Medulla oblongata (tissue), 1 donor: ENCODE measurements around the gene INTS14.
A peak's percentile ranks its signal among the peaks of the same experiment; 100 is the strongest.

Experiments used
- DNase-seq: peaks from one replicate; pipeline ENCODE4 v3.0.0-alpha.2; 2015; ENCODE audit errors: extremely low spot score

INTS14 gene

DNA sequence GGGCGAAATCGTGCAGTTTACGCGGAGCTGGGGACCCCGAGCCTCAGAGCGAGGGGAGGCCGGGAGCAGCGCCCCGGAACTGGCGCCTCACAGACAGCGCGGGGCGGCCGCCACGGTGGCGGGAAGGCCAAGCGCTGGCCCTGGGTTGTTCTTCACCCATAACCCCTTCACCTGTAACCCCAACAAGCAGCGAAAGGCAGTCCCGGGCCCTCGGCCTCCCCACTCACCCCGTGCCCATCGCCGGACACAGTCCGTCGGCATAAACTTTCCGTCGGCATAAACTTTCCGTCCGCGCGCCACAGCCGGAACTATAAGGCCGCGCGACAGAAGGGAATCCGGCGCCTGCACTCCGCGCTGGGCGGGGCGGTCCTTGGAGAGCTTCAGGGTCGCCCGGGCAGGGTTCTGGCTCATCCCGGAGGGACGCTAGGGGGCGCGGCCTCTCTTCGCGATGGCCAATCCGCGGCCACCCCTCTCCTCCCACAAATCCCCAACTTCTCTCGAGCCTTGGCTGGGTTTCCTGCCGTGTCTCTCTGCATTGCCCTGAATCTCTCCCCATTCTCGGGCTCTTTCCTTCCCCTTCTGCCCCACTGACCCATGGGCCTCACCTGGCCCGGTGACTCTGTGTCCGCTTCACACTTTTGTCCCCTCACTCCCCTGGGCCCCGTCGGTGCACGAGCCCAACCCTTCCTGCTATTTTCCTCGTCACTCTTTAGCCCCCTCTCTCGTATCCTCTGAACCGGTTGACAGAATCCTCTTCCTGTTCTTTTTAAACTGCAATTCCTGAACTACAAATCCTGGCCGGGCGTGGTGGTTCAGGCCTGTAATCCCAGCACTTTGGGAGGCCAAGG lies at the start of gene INTS14:
INTS14 (minus strand) TSS at position 261 of the 848 bp plus-strand sequence. CDS start 3,751 bp downstream, outside the sequence.
- peak; percentile 98 for DNase-seq

DNA sequence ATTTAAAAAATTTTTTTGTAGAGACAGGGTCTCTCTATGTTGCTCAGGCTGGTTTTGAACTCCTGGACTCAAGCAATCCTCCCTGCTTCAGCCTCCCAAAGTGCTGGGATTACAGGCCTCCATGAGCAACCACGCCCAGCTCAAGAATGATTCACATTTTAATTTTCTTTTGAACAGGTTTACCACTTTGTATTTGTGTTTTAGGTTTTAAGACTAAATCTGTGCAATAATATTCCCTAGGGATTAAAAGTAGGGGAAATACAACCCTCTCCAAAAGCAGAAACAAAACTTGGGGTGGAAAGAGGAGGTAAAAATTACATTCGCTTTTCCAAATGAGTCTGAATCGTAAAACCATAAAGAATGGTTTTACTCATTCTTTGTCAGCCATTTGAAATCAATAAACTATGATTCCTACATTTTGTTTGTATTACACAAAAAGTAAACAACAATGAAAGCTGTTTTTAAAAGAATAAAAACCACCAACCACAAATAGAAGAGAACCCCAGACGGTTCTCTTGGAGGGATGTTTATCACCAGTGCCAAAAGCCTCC lies 48.6 kb upstream of the INTS14 start:
- DNase-seq = no peak

DNA sequence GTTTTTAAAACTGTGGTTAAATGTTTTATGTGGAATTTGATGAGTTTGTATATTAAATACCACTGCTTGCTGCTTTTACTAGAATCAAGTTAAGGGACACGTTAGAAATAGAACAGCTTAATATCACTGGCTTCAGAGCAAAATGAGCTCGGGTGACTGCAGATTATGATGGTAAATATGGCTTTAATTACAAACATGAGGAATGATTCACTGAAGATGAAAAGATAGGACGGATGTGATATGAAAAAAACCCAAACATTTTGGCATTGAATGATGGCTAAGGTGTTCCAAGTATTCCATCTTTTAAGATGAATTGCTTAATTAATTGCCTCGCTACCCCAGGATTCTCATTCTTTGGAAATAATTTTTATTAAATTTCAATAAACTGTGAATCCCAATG lies 44.5 kb upstream of the INTS14 start:
- no peak for DNase-seq

DNA sequence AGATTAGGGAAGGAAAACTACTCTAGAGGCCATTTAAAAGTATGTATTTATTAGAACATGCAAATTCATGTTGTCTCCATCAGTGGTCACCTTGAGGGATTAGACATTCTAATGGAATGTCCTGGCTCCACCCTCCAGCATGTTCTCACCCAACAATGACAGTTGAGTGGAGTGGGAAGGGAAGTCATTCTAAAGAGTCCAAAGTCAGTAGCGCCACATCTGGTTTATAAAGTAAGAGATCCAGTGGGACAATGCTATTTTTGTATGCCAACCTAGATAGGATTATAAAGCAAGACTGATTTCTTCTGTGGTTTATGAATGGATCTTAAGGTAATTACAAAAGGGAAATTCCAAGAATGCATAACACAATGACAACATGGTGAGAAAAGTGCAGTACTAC lies 44.1 kb upstream of the INTS14 start:
- DNase-seq = no peak

DNA sequence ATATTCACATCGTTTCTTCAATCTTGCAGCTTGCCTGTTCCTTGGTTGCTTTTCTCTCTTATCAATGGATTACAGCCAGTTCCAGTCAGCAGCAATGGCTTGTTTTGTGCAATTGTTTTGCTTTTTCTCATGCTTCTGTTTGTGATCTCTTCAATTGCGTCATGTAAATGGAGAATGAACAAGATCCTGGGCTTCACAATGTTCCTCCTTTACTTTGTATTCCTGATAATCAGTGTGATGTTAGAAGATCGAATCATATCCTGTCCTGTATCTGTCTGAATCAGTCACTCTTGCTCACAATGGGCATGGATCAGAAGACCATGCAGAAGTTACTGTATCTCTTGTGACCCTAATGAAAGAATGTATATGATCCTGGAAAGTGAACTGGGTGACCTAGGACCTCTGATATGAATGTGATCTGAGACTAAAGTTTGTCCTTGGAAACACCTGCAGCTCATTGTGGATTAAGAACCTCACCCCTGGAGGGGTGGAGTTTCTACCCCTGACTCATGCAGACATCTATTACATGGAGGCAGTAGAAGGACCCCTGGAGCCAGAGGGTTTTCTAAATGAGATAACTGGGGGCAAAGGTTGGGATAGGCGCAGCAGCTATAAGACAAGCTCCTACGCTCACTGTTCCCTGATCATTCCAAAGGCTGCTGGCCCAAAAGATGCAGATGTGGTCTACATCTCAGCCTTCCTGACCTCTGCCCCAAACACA lies 43.0 kb upstream of the INTS14 start:
- DNase-seq = no peak

DNA sequence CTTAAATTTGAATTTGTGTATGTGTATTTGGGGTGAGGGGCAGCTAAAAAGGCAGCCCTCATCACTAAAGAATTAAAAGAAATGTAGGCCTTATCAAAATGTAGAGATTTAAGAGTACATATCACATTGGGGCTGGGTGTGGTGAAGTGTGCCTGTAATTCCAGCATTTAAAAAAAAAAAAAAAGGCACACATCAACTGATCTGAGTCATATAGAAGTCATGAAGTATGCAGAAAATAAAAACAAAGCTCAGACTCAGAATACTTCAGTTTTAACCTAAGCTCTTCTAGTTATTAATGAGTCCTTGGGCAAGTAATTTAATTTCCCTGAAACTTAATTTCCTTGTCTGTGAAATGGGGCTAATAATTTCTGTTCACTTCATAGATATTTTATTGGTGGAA lies 42.4 kb upstream of the INTS14 start:
- no peak for DNase-seq

DNA sequence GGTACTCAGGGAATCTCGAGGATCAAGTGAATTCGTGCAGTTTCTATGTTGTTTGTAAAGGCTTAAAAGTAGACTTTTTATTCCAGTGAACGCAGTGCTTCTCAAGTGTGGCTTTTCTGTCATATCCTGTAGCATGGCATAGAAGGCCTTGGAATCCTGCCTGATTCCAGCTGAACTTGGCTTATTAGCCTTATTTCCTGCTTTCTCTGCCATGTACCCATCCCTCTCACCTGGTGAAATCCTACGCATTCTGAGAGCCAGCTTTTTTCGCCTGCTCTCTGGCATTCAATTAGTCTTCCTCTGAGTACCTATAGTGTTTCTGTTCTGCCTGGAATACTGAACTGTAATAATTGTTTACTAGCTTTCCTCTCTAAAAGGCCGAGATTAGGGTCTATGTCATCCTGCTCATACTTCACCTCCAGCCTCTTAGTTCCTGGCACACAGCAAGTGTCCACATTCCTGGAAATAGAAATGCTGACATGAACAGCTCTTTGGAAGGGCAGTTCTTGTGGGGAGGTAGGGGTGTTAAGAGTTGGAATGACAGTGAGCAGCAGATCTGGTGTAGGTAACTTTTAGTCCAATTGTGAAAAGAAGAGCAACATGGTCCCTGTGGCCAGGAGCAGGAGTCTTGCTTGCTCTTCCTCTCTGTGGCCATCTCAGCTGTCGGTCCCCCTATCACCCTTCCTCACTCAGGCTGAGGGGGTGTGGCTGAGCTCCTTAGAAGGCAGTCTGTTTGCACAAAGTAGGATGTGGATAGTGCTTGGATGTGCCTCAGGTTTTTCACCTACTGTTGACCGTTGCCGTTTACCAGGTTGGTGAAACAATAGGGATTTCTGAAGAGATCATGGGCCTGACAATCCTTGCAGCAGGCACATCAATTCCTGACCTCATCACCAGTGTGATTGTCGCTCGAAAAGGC lies 41.2 kb upstream of the INTS14 start:
- DNase-seq = no peak

DNA sequence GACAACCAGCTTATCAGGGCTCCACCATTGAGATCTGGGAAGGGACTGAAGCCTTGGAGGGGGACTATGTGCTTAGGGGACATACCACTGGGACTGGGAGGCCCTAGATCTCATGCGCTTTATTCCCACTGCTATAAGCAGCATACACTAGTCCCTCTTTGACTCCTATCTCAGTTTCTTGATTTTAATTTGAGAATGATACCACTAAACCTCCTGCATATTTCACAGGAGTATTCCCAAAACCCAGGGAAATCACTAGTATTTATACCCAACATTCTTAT lies 40.1 kb upstream of the INTS14 start:
- no peak for DNase-seq

DNA sequence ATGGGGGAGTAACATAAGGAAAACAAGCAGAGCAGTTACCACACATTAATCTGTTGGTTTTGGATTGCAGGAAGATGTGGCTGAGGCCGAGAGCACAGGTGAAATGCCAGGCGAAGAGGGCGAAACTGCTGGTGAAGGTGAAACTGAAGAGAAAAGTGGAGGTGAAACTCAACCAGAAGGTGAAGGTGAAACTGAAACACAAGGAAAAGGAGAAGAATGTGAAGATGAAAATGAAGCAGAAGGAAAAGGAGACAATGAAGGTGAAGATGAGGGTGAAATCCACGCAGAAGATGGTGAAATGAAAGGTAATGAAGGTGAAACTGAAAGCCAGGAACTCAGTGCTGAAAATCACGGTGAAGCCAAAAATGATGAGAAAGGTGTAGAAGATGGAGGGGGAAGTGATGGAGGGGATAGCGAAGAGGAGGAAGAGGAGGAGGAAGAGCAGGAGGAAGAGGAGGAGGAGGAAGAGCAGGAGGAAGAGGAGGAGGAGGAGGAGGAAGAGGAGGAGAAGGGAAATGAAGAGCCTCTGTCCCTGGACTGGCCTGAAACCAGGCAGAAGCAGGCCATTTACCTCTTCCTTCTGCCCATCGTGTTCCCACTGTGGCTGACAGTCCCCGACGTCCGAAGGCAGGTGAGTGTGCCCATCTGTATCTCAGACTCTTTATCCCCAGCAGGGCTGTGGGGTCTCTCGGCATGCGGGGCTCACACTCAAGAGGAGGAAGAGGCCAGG lies 39.5 kb upstream of the INTS14 start:
- DNase-seq = no peak

DNA sequence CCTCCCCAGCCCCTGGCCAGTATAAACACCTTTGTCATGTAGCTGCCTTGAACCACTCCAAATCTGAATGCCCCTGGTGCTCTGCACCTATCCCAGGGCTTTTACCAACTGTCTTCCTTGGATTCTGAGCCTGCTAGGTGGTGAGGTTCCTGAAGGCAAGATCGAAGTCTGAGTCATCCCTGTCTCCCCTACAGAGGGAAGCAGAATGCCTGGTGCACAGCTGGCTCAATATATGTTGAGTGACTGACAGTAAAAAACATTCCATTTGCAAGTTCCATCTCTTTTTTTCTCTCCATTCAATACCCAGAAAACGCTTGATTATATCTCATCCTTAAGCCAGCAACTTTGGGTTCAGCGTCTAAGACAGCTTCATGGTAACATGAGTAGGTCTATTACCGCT lies 35.6 kb upstream of the INTS14 start:
- no peak for DNase-seq

DNA sequence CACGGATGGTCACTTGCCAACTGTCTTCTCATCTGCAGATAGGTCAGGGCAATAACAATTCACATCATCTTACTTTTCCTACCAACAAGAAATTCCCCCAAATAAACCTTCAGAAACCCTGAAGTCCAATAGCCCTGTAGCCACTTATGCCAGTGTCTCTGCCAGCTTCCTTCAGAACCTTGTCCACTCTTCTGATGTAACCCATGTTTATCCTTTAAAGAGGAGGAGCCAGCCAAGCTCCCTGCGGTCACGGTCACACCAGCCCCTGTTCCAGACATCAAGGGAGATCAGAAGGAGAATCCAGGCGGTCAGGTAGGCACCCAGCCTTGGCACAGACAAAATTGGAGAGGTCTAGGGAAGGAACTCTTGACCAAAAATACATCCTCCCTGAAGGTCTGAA lies 34.5 kb upstream of the INTS14 start:
- DNase-seq = no peak

DNA sequence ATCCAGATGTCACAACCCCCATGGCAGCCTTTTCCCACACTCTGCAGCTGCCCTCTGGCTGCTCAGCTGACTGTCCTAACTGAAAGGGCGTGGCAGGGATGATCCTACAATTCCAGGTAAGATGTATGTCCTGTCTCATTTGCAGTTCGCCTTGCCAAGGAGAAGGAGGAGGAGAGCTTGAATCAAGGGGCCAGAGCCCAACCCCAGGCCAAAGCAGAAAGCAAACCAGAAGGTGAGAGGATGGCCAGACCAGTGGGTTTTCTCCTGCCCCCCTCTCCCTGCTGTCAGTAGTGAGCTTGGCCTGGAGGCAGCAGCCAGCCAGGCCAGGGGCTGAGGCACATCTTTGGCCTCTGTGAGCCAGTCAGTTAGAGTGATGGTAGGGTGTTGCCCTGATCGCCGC lies 33.4 kb upstream of the INTS14 start:
- DNase-seq = no peak

DNA sequence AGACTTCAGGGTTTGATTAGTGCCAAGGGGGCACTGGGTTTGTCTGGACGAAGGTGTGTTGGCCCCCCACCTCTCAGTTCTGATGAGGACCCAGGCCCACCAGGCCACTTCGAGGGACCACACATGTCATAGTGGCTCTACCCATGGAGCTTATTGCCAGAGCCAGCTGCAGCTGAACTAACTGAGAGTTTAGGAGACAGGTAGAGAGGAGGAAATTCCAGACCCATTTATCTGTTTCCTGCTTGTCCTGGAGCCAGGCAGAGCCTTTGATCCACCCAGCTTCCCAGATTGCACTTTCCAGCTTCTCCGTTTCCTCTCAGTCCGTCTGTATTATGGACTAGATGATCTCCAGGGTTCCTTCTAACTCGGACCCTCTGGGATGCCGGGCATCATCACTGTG lies 31.7 kb upstream of the INTS14 start:
- DNase-seq = no peak

DNA sequence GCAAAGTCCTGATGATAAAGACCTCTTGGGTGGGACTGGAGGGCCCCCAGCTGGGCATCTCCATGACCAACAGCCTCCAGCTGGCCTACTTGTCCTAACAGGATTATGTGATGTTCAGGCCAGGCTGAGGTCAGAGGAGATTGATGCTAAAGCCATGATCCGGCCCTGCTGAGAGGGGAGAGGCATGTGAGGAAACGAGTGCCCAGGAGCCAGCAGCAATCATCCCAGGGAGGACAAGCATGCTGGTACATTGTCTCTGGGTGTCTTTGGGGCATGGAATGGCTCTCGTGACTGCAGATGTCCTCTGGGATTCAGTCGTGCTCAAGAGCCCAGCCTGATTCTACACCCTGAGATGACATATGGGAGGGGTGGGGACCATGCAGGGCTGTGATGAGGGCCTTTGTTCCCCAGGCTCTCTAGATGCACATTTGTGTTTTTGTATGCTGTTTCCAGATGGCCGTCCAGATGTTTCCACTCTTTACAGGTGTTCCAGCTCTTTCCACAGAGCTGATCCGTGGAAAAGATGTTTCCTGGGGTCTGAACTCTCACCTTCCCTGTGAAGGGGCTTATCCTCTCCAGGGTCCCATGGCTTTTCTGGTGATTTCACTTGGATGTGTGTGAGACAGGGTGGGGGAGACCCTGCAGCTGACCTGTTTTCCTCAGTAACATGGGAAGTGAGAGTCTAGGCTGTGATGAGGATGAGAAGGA lies 31.0 kb upstream of the INTS14 start:
- no peak for DNase-seq

DNA sequence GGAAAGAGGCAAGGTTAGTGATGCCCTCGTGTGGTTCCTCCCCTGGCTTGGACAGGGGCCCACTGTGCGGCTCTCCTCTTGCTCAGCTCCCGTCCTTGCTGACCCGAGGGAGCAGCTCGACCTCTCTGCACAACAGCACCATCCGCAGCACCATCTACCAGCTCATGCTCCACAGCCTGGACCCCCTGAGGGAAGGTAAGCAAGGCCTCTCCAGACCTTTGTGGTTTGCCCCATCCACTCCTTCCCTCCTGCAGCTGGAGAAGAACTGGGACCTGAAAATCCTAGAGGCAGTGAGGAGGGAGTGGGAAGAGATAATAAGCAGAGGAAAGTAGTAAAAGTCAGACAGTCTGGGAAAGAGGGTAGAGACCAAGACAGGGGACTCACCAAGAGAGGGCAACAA lies 28.6 kb upstream of the INTS14 start:
- no peak for DNase-seq

DNA sequence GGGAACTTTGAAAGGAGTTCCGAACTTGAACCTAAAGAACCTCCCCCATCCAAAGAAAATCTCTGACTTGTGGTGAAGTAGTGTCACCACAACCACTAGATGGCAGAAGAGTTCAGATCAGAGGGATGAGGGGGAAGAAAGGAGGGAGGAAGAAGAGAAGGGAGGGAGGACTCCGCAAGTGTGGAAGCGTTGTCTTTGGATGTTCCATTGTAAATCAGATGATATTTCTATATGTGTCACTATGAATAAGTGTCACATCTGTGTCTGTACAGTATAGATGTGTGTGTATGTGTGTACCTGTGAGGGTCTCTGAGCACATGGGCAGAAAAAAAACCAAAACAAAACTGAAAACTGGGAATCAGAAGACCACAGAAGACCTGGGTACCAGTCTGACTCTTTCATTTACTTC lies 27.8 kb upstream of the INTS14 start:
- peak; percentile 94 for DNase-seq

DNA sequence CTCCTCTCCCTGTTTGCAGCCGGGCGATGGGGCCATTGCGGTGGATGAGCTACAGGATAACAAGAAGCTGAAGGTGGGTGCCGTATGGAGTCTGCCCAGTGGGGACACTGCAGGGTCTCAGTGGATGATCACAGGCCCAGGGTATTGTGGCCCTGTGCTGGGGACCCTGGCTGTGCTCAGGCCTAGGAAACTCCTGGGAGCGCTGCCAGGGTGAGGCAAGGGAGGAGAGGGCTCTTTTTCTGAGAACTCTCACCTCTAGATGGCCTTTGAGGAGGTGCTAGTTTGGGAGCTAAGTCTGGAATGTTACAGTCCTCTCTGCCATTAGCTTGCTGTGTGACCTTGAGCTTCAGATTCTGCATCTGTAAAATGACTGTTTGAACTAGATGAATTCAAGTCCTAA lies 27.2 kb upstream of the INTS14 start:
- DNase-seq = no peak

DNA sequence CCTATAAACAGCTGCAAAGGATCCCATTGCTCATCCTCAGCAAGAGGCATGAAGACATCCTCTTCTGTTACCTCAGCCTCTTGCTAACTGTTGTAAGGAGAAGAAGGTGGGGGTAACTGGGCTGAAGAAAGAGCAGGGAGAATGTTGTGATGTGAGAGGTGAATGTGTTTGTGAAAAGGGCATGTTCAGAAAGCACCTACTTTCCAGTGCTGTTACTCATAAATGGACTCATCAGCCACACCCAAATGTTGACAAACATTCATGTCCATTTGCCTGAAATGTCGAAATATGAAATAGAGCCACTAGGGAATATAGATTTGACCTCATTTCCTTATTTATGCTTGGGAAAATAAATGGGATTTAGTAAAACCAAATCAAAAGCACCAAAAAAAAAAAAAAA lies 23.4 kb upstream of the INTS14 start:
- no peak for DNase-seq

DNA sequence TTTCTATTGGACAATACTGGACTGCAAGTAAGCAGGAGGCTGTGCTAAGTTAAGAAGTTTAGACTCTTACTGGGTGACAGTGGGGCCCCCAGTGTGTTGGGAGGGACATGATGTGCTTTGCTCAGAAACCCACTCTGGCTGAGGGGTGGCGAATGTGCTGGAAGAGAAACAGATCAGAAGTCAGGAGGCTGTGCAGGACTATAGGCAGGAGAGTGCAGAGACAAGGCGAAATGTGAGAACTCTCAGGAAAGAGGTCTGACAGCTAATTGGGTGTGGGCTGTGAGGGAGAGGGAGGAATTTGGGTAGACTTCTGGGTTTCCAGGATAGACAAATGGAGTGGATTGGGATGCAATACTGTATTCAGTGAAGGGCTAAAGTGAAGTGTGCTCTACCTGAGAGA lies 22.8 kb upstream of the INTS14 start:
- no peak for DNase-seq

DNA sequence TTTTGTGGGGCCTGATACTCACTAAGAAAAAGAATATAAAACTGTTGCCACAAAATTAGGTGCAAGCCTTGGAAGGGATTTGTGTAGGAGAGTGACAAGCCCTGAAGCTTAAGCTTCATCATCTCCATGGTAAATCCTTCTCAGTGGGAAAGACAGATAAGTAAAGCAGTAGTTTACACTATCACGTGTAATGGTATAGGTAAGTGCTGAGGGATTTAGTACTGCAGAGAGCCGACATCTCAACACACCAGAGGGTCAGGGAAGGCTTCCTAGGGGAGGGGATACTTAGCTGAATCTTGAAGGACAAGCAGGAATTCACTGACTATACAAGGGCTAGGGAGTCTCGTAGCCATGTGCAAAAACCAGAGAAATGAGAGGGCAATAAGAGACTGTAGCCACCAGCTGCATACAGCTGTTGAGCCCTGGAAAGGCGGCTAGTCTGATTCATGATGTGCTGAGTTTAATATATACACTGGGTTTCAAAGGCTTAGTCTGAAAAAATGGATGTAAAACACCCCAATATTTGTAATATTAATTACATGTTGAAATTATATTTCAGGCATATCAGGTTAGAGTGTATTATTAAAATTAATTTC lies 21.9 kb upstream of the INTS14 start:
- DNase-seq = no peak
